DOHH2 (cell line): Measurements from ENCODE around the gene IP6K1.

ENCODE experiments used
- H3F3A ChIP-seq: fragments of 200-600 bp; sonication (generic), shearing (Covaris generic); 2 replicates; pipeline ENCODE4 v1.6.0; 2016; ENCODE audit warnings: antibody characterized with exemption, mild to moderate bottlenecking; ENCODE audit not compliant: control insufficient read depth, insufficient read depth
- H3K27ac ChIP-seq: fragments of 200-600 bp; sonication (generic); 2 replicates; pipeline ENCODE4 v1.5.1; 2014; ENCODE audit warnings: low read depth, mild to moderate bottlenecking, low read length, moderate library complexity
- H3K27me3 ChIP-seq: fragments of 200-600 bp; sonication (generic); 2 replicates; pipeline ENCODE4 v1.6.1; 2014; ENCODE audit warnings: mild to moderate bottlenecking, low read length, mixed read lengths; ENCODE audit not compliant: control insufficient read depth
- H3K36me3 ChIP-seq: fragments of 200-600 bp; sonication (generic); 2 replicates; pipeline ENCODE4 v1.6.1; 2014; ENCODE audit warnings: mild to moderate bottlenecking, low read length, moderate library complexity, mixed read lengths; ENCODE audit not compliant: control insufficient read depth
- H3K4me1 ChIP-seq: fragments of 200-600 bp; sonication (generic); 2 replicates; pipeline ENCODE4 v1.6.1; 2014; ENCODE audit warnings: mild to moderate bottlenecking, low read length, mixed read lengths; ENCODE audit not compliant: control insufficient read depth
- H3K4me2 ChIP-seq: fragments of 200-600 bp; sonication (generic); 2 replicates; pipeline ENCODE4 v1.6.0; 2014; ENCODE audit warnings: mild to moderate bottlenecking, low read length, moderate library complexity
- H3K4me3 ChIP-seq: fragments of 200-600 bp; sonication (generic); 2 replicates; pipeline ENCODE4 v1.5.1; 2014; ENCODE audit warnings: mild to moderate bottlenecking, low read length, mixed read lengths
- H3K79me2 ChIP-seq: fragments of 200-600 bp; sonication (generic); 2 replicates; pipeline ENCODE4 v1.6.1; 2014; ENCODE audit warnings: mild to moderate bottlenecking, low read length, mixed read lengths; ENCODE audit not compliant: control insufficient read depth
- H3K9me2 ChIP-seq: fragments of 200-600 bp; sonication (generic); replicated peaks from 2 replicates; pipeline ENCODE4 v1.6.1; 2014; ENCODE audit warnings: mild to moderate bottlenecking, low read length, mixed read lengths; ENCODE audit not compliant: control insufficient read depth
- H3K9me3 ChIP-seq: fragments of 200-600 bp; sonication (generic); 2 replicates; pipeline ENCODE4 v1.6.1; 2014; ENCODE audit warnings: antibody characterized with exemption, low read length, mixed read lengths; ENCODE audit not compliant: control insufficient read depth, insufficient read depth
- H4K20me1 ChIP-seq: fragments of 200-600 bp; sonication (generic); 2 replicates; pipeline ENCODE4 v1.6.0; 2014; ENCODE audit warnings: low read depth, mild to moderate bottlenecking, antibody characterized with exemption, low read length, moderate library complexity; ENCODE audit not compliant: control insufficient read depth, insufficient read depth
- CTCF ChIP-seq: fragments of 200-600 bp; sonication (generic); IDR thresholded peaks from one replicate; pipeline ENCODE4 v1.5.1; 2014; ENCODE audit warnings: antibody characterized with exemption, mild to moderate bottlenecking, low read depth, low read length; ENCODE audit not compliant: poor library complexity, severe bottlenecking
- EZH2phosphoT487 ChIP-seq: fragments of 200-600 bp; sonication (generic); IDR thresholded peaks from 2 replicates; pipeline ENCODE4 v1.6.1; 2017; ENCODE audit warnings: borderline replicate concordance, mild to moderate bottlenecking, antibody characterized with exemption, low read length, moderate library complexity, mixed read lengths

The IP6K1 gene

DNA sequence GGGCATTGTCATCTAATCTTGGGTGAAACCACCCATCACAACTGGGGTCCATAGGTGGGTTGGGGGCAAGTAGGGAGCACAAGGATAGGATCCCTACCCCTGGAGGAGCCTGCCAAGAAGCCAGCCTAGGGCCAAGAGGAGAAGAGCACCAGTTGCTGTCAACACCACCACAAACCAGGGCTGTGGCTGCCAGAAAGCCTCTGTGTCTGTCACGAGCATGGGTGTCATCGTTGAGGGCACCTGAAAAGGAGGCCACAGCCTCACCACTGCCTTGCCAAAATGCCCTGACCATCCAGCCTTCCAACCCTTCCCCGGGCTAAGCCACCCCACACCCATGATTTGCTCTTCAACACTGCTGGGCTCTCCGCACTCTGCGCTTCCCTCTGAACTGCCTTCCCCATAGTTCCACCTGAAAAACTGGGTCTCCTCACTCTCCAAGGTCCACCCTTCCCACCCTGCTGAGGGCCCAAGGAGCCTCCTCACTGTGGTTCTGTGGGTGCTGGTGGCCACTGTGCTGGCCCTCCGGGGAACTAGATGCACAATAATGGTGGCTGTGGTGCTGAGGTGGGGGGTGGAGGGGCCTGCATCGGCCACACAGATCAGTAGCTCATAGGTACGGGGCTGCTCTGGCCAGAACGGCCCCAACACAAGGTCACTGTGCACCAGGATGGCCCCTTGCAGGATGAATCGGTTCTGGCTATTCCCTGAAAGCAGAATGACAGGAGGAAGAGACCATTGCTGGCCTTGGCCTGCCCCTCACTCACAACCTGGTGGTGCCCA is 6.2 kb upstream of the IP6K1 start:
- H3K9me3 ChIP-seq: no peaks in the 10 kb centered on the region
- H3K27ac ChIP-seq: no peak overlapping the region
- no peaks in the 10 kb centered on the region for H3K36me3 ChIP-seq
- no peaks in the 10 kb centered on the region for H3K27me3 ChIP-seq
- H3K4me2 ChIP-seq: no peak overlapping the region
- no peaks in the 10 kb centered on the region for H3K79me2 ChIP-seq
- no peak overlapping the region for H3K4me3 ChIP-seq
- H4K20me1 ChIP-seq: no peaks in the 10 kb centered on the region
- TF ChIP-seq CTCF (no peak), EZH2phosphoT487 (no peak)
- peaks cover 17% of the 10 kb centered on the region for H3K4me1 ChIP-seq
- peaks cover 5% of the 10 kb centered on the region for H3F3A ChIP-seq
- H3K9me2 ChIP-seq: no peaks in the 10 kb centered on the region

- H4K20me1 ChIP-seq: no peaks in the 10 kb centered on the region
- H3K36me3 ChIP-seq: no peaks in the 10 kb centered on the region
- H3K79me2 ChIP-seq: peaks cover 2% of the 10 kb centered on the region; the same call in 1 of the 2 replicates
Measured at GRCh38 chr3:49791571-49791970, 5.2 kb upstream of the IP6K1 start.

DNA sequence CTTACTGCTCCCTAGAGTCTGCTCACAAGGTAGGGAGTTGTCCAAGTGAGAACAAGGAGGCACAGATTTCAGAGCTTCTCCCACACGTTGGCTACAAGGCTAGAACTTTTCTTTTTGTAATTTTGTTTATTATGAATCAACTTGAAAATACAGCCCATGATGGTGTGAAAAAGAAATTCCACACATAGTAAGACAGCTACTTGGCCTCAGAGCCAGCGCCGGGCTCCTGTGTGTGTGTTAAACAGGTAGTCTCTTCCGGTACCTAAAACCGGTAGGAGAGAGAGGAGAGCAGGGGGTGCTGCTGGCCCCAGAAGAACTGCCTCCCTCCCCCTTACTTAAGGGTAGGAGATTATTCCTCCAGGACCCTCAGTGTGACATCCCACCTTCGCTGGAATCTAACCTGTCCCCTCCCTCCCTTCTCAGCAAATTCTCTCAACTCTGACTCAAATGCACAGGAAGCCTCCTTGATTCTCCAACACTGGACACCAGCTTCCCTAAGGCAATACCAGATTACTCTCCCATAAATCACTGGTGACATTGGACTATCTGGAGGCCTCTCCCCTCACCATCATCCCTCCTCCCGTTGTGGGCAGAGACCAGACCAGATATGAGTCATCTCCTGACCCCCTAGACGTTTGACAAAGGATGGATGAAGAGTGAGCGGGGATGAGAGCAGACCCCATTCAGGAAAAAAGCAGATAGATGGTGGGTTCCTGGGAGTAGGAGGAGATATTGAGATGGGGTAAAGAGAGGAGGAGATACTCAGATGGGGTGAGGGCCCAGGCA is 4.5 kb upstream of the IP6K1 start:
- H3K9me2 ChIP-seq: no peaks in the 10 kb centered on the region
- peaks cover 5% of the 10 kb centered on the region for H3F3A ChIP-seq
- no peak overlapping the region for H3K27ac ChIP-seq
- peaks cover 5% of the 10 kb centered on the region for H3K36me3 ChIP-seq
- H3K27me3 ChIP-seq: no peaks in the 10 kb centered on the region
- H3K9me3 ChIP-seq: no peaks in the 10 kb centered on the region
- peaks cover 8% of the 10 kb centered on the region for H3K79me2 ChIP-seq
- H3K4me3 ChIP-seq: no peak overlapping the region
- no peaks in the 10 kb centered on the region for H4K20me1 ChIP-seq
- peaks cover 27% of the 10 kb centered on the region for H3K4me1 ChIP-seq
- TF ChIP-seq CTCF (no peak), EZH2phosphoT487 (no peak)
- H3K4me2 ChIP-seq: peak overlapping the region; percentile 56

More at GRCh38 chr3:49791571-49791970, 5.2 kb upstream of the IP6K1 start:
- Histone ChIP-seq H3K27me3 (no peaks in the 10 kb centered on the region), H3K4me2 (no peak overlapping the region), H3K27ac (no peak overlapping the region), H3K4me1 (peaks cover 27% of the 10 kb centered on the region), H3K4me3 (no peak overlapping the region), H3F3A (peaks cover 5% of the 10 kb centered on the region), H3K9me3 (no peaks in the 10 kb centered on the region), H3K9me2 (no peaks in the 10 kb centered on the region)
- TF ChIP-seq CTCF (no peak), EZH2phosphoT487 (no peak)
